ENCODE measurements around the gene BEST2. TPM values are rescaled to one million over a fixed set of nuclear protein-coding genes. Genes with fewer than 3 reads are reported as not detected.
A peak's percentile ranks its signal among the peaks of the same experiment; 100 is the strongest.

Gene BEST2
- polyA plus RNA-seq, 1 experiment = not detected

GRCh38 chr19:12804051-12804450 lies 52.5 kb downstream of the BEST2 start:
- ChIA-PET POLR2A (no interaction called here), CTCF (interaction anchor here (1.1 to 12.2 kb wide), 2 partner anchors 40 to 43 kb away, joined by 3 to 410 read pairs; no protein-coding TSS in a partner anchor)
- TF ChIP-seq, protein P1, sequence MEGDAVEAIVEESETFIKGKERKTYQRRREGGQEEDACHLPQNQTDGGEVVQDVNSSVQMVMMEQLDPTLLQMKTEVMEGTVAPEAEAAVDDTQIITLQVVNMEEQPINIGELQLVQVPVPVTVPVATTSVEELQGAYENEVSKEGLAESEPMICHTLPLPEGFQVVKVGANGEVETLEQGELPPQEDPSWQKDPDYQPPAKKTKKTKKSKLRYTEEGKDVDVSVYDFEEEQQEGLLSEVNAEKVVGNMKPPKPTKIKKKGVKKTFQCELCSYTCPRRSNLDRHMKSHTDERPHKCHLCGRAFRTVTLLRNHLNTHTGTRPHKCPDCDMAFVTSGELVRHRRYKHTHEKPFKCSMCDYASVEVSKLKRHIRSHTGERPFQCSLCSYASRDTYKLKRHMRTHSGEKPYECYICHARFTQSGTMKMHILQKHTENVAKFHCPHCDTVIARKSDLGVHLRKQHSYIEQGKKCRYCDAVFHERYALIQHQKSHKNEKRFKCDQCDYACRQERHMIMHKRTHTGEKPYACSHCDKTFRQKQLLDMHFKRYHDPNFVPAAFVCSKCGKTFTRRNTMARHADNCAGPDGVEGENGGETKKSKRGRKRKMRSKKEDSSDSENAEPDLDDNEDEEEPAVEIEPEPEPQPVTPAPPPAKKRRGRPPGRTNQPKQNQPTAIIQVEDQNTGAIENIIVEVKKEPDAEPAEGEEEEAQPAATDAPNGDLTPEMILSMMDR (IDR thresholded peaks at IDR 0.05; ENCODE audit: low read depth, low read length) = no peak
- Histone ChIP-seq H3K9me3 (ENCODE audit: control insufficient read depth, insufficient read depth, low read length) (no peaks in the 10 kb centered on the region; the same call in 1 of the 2 replicates), H3K4me3 (ENCODE audit: low read depth, low read length) (no peak overlapping the region), H3K27me3 (ENCODE audit: control insufficient read depth, insufficient read depth, low read length) (no peaks in the 10 kb centered on the region), H3K27ac (ENCODE audit: low read depth, low read length) (no peak overlapping the region)
- DNase-seq (ENCODE audit: low read depth, low spot score) = no peak

DNA sequence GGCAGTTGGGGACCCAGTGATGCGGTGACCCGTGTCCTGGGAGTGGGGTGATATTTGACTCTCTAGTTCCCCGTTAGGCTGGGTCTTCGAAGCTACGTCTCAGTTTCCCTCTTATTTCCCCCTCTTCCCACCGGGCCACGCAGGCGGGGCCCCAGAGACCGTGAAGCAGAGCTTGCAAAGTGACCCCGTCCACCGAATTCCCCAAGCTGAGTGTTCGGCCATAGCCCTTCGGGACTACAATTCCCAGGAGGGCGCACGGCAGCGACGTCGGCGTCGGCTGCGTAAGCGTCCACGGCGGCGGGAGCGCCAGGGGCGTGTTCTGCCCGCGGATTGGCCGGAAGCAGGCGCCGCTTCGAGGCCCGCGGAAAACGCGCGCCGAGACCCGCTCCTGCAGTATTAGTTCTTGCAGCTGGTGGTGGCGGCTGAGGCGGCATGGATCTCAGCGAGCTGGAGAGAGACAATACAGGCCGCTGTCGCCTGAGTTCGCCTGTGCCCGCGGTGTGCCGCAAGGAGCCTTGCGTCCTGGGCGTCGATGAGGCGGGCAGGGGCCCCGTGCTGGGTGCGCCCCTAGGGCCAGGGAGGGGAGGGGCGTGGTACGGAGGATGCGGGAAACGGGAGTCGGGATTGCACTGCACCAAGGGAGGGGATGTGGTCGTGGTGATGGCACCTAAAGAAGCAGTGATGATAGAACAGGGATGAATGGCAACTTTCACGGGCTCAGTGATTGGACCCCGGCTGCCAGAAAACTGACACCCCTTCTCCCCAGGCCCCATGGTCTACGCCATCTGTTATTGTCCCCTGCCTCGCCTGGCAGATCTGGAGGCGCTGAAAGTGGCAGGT lies 54.9 kb downstream of the BEST2 start, which contains the start of gene RNASEH2A:
Gene RNASEH2A (plus strand): TSS at position 343 of the 840 bp plus-strand sequence. CDS start 90 bp downstream, at position 433.
- no peaks in the 10 kb centered on the region for H3K27me3 ChIP-seq (ENCODE audit: control insufficient read depth, insufficient read depth, low read length)
- peak; percentile 63 for DNase-seq (ENCODE audit: low read depth, low spot score)
- H3K4me3 ChIP-seq (ENCODE audit: low read depth, low read length) = peak within 1 kb of the TSS; percentile 83
- H3K9me3 ChIP-seq (ENCODE audit: control insufficient read depth, insufficient read depth, low read length) = no peaks in the 10 kb centered on the region; the same call in 1 of the 2 replicates
- POLR2A ChIA-PET = interaction anchor here (0.9 to 1.7 kb wide), 5 partner anchors 11 to 73 kb away, joined by 3 to 8 read pairs (median 4); no protein-coding TSS in a partner anchor
- TF ChIP-seq, protein P1 (IDR thresholded peaks at IDR 0.05; ENCODE audit: low read depth, low read length) = no peak
- CTCF ChIA-PET = interaction anchor here (0.9 to 1.9 kb wide), 5 partner anchors 10 to 48 kb away, joined by 3 to 12 read pairs (median 6); no protein-coding TSS in a partner anchor
- no peak within 1 kb of the TSS for H3K27ac ChIP-seq (ENCODE audit: low read depth, low read length)

Small RNA genes within 50 kb of the gene (small RNA-seq; reads per million reads assigned to genes)
- not detected for gene MIR5684 (ENCODE audit: insufficient read length, low read depth)
- gene SNORD41 (ENCODE audit: insufficient read length, low read depth) = not detected

Other genes starting within 250 kb of the BEST2 start
- 3.3 and 4.6 TPM in 2 replicates for gene ZNF564, start 200.3 kb upstream of the BEST2 start, polyA plus RNA-seq (2011; rRNA removed)
- gene ZNF490, start 141.0 kb upstream of the BEST2 start, polyA plus RNA-seq (2011; rRNA removed) = 3.7 and 4.3 TPM in 2 replicates
- 13.1 and 15.8 TPM in 2 replicates for gene ZNF791, start 140.9 kb upstream of the BEST2 start, polyA plus RNA-seq (2011; rRNA removed)
- 30.9 and 39.5 TPM in 2 replicates for gene MAN2B1, start 85.0 kb upstream of the BEST2 start, polyA plus RNA-seq (2011; rRNA removed)
- 5.3 and 6.5 TPM in 2 replicates for gene WDR83, start 85.0 kb upstream of the BEST2 start, polyA plus RNA-seq (2011; rRNA removed)
- 53.4 and 59.1 TPM in 2 replicates for gene DHPS, start 69.9 kb upstream of the BEST2 start, polyA plus RNA-seq (2011; rRNA removed)
- gene GNG14, start 63.8 kb upstream of the BEST2 start, polyA plus RNA-seq (2011; rRNA removed) = not detected in 2 replicates
- 4.8 and 7.2 TPM in 2 replicates for gene FBXW9, start 55.2 kb upstream of the BEST2 start, polyA plus RNA-seq (2011; rRNA removed)
- gene TNPO2, start 27.9 kb upstream of the BEST2 start, polyA plus RNA-seq (2011; rRNA removed) = 47.3 and 58.8 TPM in 2 replicates
- 147 and 161 TPM in 2 replicates for gene TRIR, start 17.1 kb upstream of the BEST2 start, polyA plus RNA-seq (2011; rRNA removed)
- 114 and 129 TPM in 2 replicates for gene GET3, start 14.3 kb upstream of the BEST2 start, polyA plus RNA-seq (2011; rRNA removed)
- gene HOOK2, start 23.8 kb downstream of the BEST2 start, polyA plus RNA-seq (2011; rRNA removed) = 5.5 and 6.4 TPM in 2 replicates
- 24.1 and 44.3 TPM in 2 replicates for gene JUNB, start 39.7 kb downstream of the BEST2 start, polyA plus RNA-seq (2011; rRNA removed)
- gene PRDX2, start 50.0 kb downstream of the BEST2 start, polyA plus RNA-seq (2011; rRNA removed) = 187 and 237 TPM in 2 replicates
- 1.6 and 2.4 TPM in 2 replicates for gene THSD8, start 50.3 kb downstream of the BEST2 start, polyA plus RNA-seq (2011; rRNA removed)
- gene RNASEH2A, start 54.8 kb downstream of the BEST2 start, polyA plus RNA-seq (2011; rRNA removed) = 11.6 and 11.7 TPM in 2 replicates
- gene RTBDN, start 82.8 kb downstream of the BEST2 start, polyA plus RNA-seq (2011; rRNA removed) = not detected in 2 replicates
- 0.47 and 0.52 TPM in 2 replicates for gene MAST1, start 86.7 kb downstream of the BEST2 start, polyA plus RNA-seq (2011; rRNA removed)
- gene DNASE2, start 129.7 kb downstream of the BEST2 start, polyA plus RNA-seq (2011; rRNA removed) = 28.9 and 39.5 TPM in 2 replicates
- not detected in 2 replicates for gene KLF1, start 135.4 kb downstream of the BEST2 start, polyA plus RNA-seq (2011; rRNA removed)
- gene GCDH, start 139.4 kb downstream of the BEST2 start, polyA plus RNA-seq (2011; rRNA removed) = 11.4 and 14.0 TPM in 2 replicates
- gene SYCE2, start 167.5 kb downstream of the BEST2 start, polyA plus RNA-seq (2011; rRNA removed) = not detected in 2 replicates
- 13.5 and 23.0 TPM in 2 replicates for gene FARSA, start 181.9 kb downstream of the BEST2 start, polyA plus RNA-seq (2011; rRNA removed)
- gene CALR, start 186.8 kb downstream of the BEST2 start, polyA plus RNA-seq (2011; rRNA removed) = 1,597 and 1,650 TPM in 2 replicates
- gene RAD23A, start 194.1 kb downstream of the BEST2 start, polyA plus RNA-seq (2011; rRNA removed) = 36.2 and 41.4 TPM in 2 replicates
- 31.6 and 35.1 TPM in 2 replicates for gene GADD45GIP1, start 205.4 kb downstream of the BEST2 start, polyA plus RNA-seq (2011; rRNA removed)
- gene DAND5, start 217.8 kb downstream of the BEST2 start, polyA plus RNA-seq (2011; rRNA removed) = not detected in 2 replicates
- 15.1 and 22.3 TPM in 2 replicates for gene NFIX, start 243.7 kb downstream of the BEST2 start, polyA plus RNA-seq (2011; rRNA removed)

Data from AG04450 (cell line).